ENCODE measurements around the gene ZNF544.
"Not testable (repeated sequence)": the region's sequence is repeated elsewhere in the genome, so short reads cannot be mapped to it uniquely, and the experiment has no call there.

The ZNF544 gene

GRCh38 chr19:58252102-58252685 is 23.5 kb downstream of the ZNF544 start:
- in situ Hi-C loops (cut with MboI; ENCODE audit: low sequenced_read_pairs): no loop called here

GRCh38 chr19:58258259-58258658 is 29.5 kb downstream of the ZNF544 start:
- in situ Hi-C loops (cut with MboI; ENCODE audit: low sequenced_read_pairs): not testable (repeated sequence)

DNA sequence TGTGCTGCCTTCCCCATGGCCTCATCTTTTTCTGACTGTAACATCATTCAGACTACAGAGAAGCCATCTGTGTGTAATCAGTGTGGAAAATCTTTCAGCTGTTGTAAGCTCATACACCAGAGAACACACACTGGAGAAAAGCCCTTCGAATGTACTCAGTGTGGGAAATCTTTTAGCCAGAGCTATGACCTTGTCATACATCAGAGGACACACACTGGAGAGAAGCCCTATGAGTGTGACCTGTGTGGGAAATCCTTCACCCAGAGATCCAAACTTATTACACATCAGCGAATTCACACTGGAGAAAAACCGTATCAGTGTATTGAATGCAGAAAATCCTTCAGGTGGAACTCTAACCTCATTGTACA is 32.9 kb downstream of the ZNF544 start:
- in situ Hi-C loops (cut with MboI; ENCODE audit: low sequenced_read_pairs): no loop called here

- in situ Hi-C loops (cut with MboI; ENCODE audit: low sequenced_read_pairs): no loop called here
Observed at GRCh38 chr19:58261968-58262921, 33.5 kb downstream of the ZNF544 start.

DNA sequence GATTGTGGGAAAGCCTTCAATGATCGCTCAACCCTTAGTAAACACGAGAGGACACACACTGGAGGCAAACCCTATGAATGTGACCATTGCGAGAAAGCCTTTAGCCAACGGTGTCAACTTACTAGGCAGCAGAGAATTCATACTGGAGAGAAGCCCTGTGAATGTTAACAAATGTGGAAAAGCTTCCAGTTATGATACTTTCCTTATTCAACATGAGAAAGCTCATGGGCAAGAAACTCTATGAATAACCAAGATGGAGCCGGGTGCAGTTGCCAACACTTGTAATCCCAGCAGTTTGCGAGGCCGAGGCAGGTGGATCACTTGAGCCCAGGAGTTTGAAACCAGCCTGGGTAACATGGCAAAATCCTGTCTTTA is 34.2 kb downstream of the ZNF544 start:
- in situ Hi-C loops (cut with MboI; ENCODE audit: low sequenced_read_pairs): no loop called here

GRCh38 chr19:58265100-58265499 is 36.4 kb downstream of the ZNF544 start:
- in situ Hi-C loops (cut with MboI; ENCODE audit: low sequenced_read_pairs): no loop called here

GRCh38 chr19:58268344-58268743 is 39.6 kb downstream of the ZNF544 start:
- in situ Hi-C loops (cut with MboI; ENCODE audit: low sequenced_read_pairs): no loop called here

GRCh38 chr19:58274771-58275201 is 46.1 kb downstream of the ZNF544 start:
- in situ Hi-C loops (cut with MboI; ENCODE audit: low sequenced_read_pairs): no loop called here

DNA sequence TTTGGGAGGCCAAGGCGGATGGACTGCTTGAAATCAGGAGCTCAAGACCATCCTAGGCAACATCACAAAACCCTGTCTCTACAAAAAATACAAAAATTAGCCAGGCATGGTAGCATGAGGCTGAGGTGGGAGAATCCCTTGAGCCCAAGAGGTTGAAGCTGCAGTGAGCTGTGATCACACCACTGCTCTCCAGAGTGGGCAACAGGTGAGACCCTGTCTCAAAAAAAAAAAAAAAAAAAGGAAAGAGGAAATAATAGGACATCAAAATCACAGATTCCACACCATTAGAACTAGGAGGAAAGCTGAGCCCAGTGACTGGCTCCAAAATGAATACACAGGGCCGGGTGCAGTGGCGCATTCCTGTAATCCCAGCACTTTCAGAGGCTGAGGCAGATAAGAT is 46.9 kb downstream of the ZNF544 start:
- in situ Hi-C loops (cut with MboI; ENCODE audit: low sequenced_read_pairs): no loop called here

DNA sequence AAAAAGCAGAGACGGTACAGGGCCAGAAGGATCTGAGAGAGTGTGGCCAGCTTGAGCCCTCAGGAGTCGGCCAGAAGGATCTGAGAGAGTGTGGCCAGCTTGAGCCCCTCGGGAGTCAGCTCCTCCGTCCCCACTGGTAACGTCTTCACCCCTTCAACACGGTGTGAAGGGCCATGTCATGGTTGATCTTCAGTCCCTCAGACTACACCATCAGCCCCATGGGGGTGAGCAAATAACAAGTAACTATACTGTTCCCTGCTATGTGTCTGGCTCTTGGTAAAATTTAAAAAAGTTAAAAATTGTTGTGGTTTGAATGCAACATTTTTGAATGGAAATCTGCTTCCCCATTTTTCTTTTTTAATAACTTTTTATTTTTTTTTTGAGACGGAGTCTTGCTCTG is 48.5 kb downstream of the ZNF544 start:
- in situ Hi-C loops (cut with MboI; ENCODE audit: low sequenced_read_pairs): no loop called here

GRCh38 chr19:58277748-58278540 is 49.2 kb downstream of the ZNF544 start:
- in situ Hi-C loops (cut with MboI; ENCODE audit: low sequenced_read_pairs): no loop called here

DNA sequence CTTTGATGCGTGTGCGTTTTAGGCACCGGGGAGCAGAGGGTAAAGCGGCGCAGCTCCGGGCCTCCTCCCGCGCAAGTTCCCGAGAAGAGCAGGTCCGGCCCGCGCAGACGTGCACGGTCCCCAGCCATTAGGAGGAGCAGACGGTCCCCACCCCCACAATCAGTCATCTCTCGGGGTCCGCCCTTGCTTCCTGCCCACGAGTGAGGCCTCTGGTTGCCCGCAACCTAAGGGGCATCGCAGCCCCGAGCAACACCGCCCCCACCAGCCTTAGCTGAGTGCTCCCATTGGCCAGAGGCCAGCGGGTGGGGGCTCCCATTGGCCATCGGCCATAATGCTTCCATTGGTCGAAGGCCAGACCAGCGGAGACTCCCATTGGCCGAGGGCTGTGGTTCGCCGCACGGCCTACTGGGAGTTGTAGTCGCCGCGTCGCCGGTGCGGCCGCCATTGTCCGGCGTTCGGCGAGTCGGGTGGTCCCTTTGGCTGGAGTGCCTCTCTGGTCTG is 49.9 kb downstream of the ZNF544 start, which contains the start of gene ZNF8:
ZNF8 (plus strand) TSS at position 415 of the 501 bp plus-strand sequence. CDS start 127 bp downstream, outside the sequence.
- in situ Hi-C loops (cut with MboI; ENCODE audit: low sequenced_read_pairs): no loop called here

DNA sequence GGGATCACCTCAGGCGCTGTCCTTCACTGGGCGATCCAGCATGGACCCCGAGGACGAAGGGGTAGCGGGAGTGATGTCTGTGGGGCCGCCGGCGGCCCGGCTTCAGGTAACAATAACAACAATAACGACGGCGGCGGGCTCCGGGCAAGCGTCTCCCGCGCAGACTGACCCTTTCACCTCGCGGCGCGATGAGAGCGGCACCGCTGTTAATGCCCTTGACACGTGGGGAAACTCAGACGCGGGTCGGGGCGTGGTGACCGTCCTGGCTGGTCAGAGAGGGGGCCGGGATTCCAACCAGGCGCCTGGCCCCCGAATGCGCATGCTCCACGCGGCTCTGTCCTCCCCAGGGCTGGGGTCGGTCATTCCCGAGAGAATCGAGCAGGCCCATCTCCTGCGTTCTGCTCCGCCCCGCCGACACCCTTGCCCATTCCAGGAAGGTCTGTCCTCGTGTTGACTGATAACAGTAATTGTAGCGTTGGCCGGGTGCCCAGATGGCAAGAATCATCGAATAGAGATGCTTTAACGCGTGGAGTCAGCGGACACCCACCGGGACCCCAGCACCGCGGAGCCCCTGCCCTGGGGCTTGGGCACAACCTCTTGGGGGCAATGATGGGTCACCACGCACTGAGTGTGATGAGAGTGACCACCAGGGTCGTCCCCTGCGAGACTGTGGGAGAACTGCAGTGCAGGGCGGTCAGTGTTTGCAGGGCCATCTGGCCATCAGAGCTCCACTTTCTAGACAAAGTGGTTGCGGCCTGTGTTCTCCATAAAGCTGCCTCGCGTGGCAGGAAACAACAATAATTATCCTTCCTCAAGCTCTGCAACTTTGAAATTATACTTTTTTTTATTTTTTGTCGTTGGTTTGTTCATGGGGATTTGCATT is 50.6 kb downstream of the ZNF544 start:
- in situ Hi-C loops (cut with MboI; ENCODE audit: low sequenced_read_pairs): no loop called here

DNA sequence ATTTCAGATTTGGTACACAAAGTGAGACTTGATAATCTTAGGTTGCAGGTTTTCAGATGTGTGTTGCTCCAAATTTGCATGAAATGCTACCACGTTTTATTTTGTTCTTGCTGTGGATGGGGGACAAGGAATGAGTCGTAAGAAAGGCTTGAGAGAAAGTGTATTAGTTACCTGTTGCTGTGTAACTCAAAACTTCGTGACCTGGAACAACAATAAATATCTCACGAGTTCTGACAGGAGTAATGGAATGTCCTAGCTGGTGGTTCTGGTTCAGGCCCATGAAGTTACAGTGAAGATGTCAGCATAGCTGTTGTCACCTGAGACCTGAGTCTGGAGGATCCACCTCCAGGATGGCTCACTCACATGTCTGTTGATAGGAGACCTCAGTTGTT is 51.2 kb downstream of the ZNF544 start:
- in situ Hi-C loops (cut with MboI; ENCODE audit: low sequenced_read_pairs): no loop called here

DNA sequence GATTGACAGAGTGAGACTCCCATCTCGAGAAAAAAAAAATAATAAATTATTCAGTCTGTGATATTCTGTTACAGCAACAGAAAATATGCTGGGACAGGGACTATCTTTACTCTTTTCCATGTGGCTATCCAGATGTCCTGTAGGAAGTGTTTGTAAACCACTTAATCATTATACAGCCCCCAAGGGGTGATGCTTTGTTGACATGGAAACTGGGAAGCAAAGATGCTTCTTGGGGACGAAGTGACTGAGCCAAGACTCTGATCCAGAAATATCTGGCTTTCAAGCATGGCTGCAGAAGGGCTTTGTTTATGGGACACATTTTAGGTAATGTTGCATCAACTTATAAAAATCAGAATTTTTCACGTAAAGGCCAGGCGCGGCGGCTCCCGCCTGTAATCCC is 55.5 kb downstream of the ZNF544 start:
- in situ Hi-C loops (cut with MboI; ENCODE audit: low sequenced_read_pairs): no loop called here

DNA sequence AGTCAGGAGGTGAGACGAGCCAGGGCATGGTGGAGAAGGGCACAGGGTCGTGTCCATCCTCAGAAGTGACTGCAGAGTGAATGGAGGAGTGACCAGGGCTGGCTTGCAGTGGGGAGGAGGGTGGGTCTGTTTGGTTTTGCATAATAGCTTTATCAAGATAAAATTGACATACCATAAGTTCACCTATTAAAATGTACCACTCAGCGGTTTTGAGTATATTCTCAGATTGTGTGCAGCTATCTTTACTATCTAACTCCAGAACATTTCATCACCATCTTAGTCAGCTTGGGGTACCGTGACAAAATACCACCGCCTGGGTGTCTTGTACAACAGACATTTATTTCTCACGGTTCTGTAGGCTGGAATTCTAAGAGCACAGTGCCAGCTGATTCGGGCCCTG is 63.2 kb downstream of the ZNF544 start:
- in situ Hi-C loops (cut with MboI; ENCODE audit: low sequenced_read_pairs): no loop called here

DNA sequence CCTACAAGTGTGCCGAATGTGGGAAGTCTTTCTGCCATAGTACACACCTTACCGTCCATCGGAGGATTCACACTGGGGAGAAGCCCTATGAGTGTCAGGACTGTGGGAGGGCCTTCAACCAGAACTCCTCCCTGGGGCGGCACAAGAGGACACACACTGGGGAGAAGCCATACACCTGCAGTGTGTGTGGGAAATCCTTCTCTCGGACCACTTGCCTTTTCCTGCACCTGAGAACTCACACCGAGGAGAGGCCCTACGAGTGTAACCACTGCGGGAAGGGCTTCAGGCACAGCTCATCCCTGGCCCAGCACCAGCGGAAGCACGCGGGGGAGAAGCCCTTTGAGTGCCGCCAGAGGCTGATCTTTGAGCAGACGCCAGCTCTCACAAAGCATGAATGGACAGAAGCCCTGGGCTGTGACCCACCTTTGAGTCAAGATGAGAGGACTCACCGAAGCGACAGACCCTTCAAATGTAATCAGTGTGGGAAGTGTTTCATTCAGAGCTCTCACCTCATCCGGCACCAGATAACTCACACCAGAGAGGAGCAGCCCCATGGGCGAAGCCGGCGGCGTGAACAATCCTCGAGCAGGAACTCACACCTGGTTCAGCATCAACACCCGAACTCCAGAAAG is 66.1 kb downstream of the ZNF544 start:
- in situ Hi-C loops (cut with MboI; ENCODE audit: low sequenced_read_pairs): no loop called here

DNA sequence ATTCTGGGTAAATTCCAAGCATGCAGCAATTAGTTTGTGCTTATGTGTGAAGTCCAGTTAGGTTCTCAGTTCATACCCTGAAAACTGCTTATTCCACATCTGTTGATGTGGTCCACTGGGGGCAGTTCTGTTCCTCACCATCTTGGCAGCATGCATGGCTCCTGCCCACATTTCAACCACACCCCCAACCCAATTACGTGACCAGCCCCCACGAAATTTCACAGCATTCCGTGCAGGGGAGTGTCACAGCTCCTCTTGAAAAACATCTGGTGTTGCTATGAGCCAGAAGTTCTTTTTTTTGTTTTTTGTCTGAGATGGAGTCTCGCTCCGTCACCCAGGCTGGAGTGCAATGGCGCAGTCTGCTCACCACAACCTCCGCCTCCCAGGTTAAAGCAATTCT is 67.4 kb downstream of the ZNF544 start:
- in situ Hi-C loops (cut with MboI; ENCODE audit: low sequenced_read_pairs): no loop called here

- in situ Hi-C loops (cut with MboI; ENCODE audit: low sequenced_read_pairs): no loop called here
Observed at GRCh38 chr19:58300620-58301019, 71.9 kb downstream of the ZNF544 start.

- in situ Hi-C loops (cut with MboI; ENCODE audit: low sequenced_read_pairs): no loop called here
Observed at GRCh38 chr19:58304255-58304654, 75.5 kb downstream of the ZNF544 start.

Measured in HL-60/S4 treated with phorbol 12-myristate 13-acetate at 8.2 ng/mL for 4 days and 3 days (cell line).